NCI-H82 treated with DMSO at 0.1 percent for 48 hours (cell line): ENCODE data around the gene PRR12.
"Not testable (repeated sequence)": the region's sequence is repeated elsewhere in the genome, so short reads cannot be mapped to it uniquely, and the experiment has no call there.

Experiments used
- DNase-seq: peaks from one replicate; lab custom pipeline; 2025; ENCODE audit not compliant: unreplicated experiment; lab: John Stamatoyannopoulos, UW

Gene PRR12

GRCh38 chr19:49614096-49614833 lies 23.3 kb downstream of the PRR12 start:
- DNase-seq = no peak

GRCh38 chr19:49615861-49616260 lies 24.9 kb downstream of the PRR12 start:
- no peak for DNase-seq

GRCh38 chr19:49616532-49616931 lies 25.6 kb downstream of the PRR12 start:
- no peak for DNase-seq

- no peak for DNase-seq
Observed at GRCh38 chr19:49616945-49617344, 26.0 kb downstream of the PRR12 start.

- not testable (repeated sequence) for DNase-seq
Observed at GRCh38 chr19:49617860-49618259, 26.9 kb downstream of the PRR12 start.

GRCh38 chr19:49624967-49625910 lies 34.3 kb downstream of the PRR12 start:
- DNase-seq = no peak

GRCh38 chr19:49626226-49626625 lies 35.2 kb downstream of the PRR12 start:
- DNase-seq = no peak

GRCh38 chr19:49629659-49630058 lies 38.7 kb downstream of the PRR12 start:
- DNase-seq = no peak

GRCh38 chr19:49631014-49631588 lies 40.1 kb downstream of the PRR12 start:
- DNase-seq = no peak

GRCh38 chr19:49631610-49632192 lies 40.7 kb downstream of the PRR12 start:
- DNase-seq = no peak

GRCh38 chr19:49632576-49632975 lies 41.6 kb downstream of the PRR12 start:
- DNase-seq = no peak

- DNase-seq = not testable (repeated sequence)
Observed at GRCh38 chr19:49633273-49633672, 42.3 kb downstream of the PRR12 start.

- DNase-seq = no peak
Observed at GRCh38 chr19:49635530-49636232, 44.7 kb downstream of the PRR12 start.

- no peak for DNase-seq
Observed at GRCh38 chr19:49636233-49636932, 45.4 kb downstream of the PRR12 start.

- DNase-seq = peak; percentile 10
Observed at GRCh38 chr19:49637821-49638738, 47.1 kb downstream of the PRR12 start.

- DNase-seq = no peak
Observed at GRCh38 chr19:49639401-49640112, 48.6 kb downstream of the PRR12 start.

GRCh38 chr19:49640113-49640898 lies 49.3 kb downstream of the PRR12 start, which contains the start of gene RRAS:
TSS of gene RRAS (minus strand) at chr19:49640143. CDS start at chr19:49640098, 45 bp downstream.
- peak; percentile 100 for DNase-seq
